ENCODE measurements around the gene PGM2L1.

PGM2L1 gene

DNA sequence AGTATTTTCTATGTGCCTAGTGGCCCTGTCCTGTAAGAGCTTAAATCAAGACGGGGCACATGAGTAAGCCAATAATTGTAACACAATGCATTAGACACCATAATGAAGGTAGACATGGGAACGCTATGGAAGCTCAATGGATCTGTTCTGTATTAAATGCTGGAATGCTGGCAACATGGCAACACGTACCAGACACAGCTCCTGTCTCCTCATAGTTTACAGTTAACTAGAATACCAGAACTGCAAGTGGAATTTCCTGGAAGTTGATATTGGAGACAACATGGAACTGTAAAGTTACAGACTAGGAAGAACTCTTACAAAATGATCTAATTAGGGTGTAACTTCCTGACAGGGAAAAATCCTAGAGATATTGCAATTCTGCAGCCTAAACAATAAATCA lies 99.2 kb downstream of the PGM2L1 start:
- TF ChIP-seq TAF1 (IDR thresholded peaks at IDR 0.05; ENCODE audit: low read depth), result no peak
- no peak for TF ChIP-seq EGR1 (IDR thresholded peaks at IDR 0.05)
- no peak for TF ChIP-seq YY1 (IDR thresholded peaks at IDR 0.05; ENCODE audit: low read depth)
- TF ChIP-seq EP300 (IDR thresholded peaks at IDR 0.05; ENCODE audit: borderline replicate concordance), result no peak
- TF ChIP-seq, protein P1, sequence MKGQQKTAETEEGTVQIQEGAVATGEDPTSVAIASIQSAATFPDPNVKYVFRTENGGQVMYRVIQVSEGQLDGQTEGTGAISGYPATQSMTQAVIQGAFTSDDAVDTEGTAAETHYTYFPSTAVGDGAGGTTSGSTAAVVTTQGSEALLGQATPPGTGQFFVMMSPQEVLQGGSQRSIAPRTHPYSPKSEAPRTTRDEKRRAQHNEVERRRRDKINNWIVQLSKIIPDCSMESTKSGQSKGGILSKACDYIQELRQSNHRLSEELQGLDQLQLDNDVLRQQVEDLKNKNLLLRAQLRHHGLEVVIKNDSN (IDR thresholded peaks at IDR 0.05), result no peak
- TF ChIP-seq, protein P2, sequence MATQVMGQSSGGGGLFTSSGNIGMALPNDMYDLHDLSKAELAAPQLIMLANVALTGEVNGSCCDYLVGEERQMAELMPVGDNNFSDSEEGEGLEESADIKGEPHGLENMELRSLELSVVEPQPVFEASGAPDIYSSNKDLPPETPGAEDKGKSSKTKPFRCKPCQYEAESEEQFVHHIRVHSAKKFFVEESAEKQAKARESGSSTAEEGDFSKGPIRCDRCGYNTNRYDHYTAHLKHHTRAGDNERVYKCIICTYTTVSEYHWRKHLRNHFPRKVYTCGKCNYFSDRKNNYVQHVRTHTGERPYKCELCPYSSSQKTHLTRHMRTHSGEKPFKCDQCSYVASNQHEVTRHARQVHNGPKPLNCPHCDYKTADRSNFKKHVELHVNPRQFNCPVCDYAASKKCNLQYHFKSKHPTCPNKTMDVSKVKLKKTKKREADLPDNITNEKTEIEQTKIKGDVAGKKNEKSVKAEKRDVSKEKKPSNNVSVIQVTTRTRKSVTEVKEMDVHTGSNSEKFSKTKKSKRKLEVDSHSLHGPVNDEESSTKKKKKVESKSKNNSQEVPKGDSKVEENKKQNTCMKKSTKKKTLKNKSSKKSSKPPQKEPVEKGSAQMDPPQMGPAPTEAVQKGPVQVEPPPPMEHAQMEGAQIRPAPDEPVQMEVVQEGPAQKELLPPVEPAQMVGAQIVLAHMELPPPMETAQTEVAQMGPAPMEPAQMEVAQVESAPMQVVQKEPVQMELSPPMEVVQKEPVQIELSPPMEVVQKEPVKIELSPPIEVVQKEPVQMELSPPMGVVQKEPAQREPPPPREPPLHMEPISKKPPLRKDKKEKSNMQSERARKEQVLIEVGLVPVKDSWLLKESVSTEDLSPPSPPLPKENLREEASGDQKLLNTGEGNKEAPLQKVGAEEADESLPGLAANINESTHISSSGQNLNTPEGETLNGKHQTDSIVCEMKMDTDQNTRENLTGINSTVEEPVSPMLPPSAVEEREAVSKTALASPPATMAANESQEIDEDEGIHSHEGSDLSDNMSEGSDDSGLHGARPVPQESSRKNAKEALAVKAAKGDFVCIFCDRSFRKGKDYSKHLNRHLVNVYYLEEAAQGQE (IDR thresholded peaks at IDR 0.05; ENCODE audit: low read depth), result no peak
- no peak for TF ChIP-seq RAD21 (IDR thresholded peaks at IDR 0.05; ENCODE audit: low read depth)
- TF ChIP-seq TCF12 (IDR thresholded peaks at IDR 0.05; ENCODE audit: low read depth), result no peak
- TF ChIP-seq CREB1 (IDR thresholded peaks at IDR 0.05; ENCODE audit: low read depth), result no peak
- TF ChIP-seq TEAD4 (IDR thresholded peaks at IDR 0.05), result no peak
- no peak for TF ChIP-seq CEBPB (IDR thresholded peaks at IDR 0.05)
- TF ChIP-seq ZBTB7A (IDR thresholded peaks at IDR 0.05; ENCODE audit: low read depth), result no peak
- TF ChIP-seq NFIC (IDR thresholded peaks at IDR 0.05), result no peak
- TF ChIP-seq FOXM1 (IDR thresholded peaks at IDR 0.05; ENCODE audit: borderline replicate concordance, low read depth), result no peak

DNA sequence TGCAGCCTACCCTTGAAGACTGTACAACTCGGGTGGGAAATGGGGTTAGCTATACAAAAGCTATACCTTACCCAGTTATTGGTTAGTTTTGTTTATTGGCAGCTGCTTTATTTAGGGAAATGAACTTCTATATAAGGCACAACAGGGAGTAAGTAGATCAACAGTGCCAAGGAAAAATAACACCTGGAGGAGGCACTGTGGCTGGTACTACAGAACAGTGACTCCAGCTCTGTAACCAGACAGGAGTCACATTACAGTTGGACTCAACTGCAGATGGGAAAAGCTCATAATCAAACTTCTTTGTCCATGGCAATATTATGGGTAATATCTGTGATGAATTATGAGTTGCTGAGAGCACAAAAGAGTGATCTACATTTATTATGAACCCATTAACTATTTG lies 100.7 kb downstream of the PGM2L1 start:
- TF ChIP-seq, protein P1 (IDR thresholded peaks at IDR 0.05), result no peak
- TF ChIP-seq RAD21 (IDR thresholded peaks at IDR 0.05; ENCODE audit: low read depth), result no peak

DNA sequence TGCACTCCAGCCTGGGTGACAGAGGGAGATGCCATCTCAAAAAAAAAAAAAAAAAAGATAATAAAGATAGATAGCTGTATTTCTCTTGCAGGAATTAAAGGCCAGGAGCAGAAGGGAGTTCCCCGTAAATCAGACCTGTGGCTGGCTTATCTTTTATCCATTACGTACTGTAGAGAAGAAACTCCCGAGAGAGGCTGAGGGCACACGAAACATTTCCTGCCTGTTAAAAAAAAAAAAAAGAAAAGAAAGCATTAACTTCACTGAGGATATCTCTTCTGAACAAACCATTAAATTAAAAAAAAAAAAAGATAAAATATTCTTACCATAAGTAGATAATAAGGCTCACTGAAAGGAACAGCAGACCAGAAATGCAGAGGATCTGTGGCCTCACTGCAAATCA lies 109.3 kb downstream of the PGM2L1 start:
- TF ChIP-seq EGR1 (IDR thresholded peaks at IDR 0.05) (no peak), TEAD4 (IDR thresholded peaks at IDR 0.05) (no peak), TAF1 (IDR thresholded peaks at IDR 0.05; ENCODE audit: low read depth) (no peak), NFIC (IDR thresholded peaks at IDR 0.05) (no peak), CREB1 (IDR thresholded peaks at IDR 0.05; ENCODE audit: low read depth) (no peak), RAD21 (IDR thresholded peaks at IDR 0.05; ENCODE audit: low read depth) (no peak), EP300 (IDR thresholded peaks at IDR 0.05; ENCODE audit: borderline replicate concordance) (no peak)
- TF ChIP-seq, protein P3, sequence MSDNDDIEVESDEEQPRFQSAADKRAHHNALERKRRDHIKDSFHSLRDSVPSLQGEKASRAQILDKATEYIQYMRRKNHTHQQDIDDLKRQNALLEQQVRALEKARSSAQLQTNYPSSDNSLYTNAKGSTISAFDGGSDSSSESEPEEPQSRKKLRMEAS (IDR thresholded peaks at IDR 0.05), result no peak
- TF ChIP-seq, protein P2 (IDR thresholded peaks at IDR 0.05; ENCODE audit: low read depth), result no peak
- TF ChIP-seq, protein P1 (IDR thresholded peaks at IDR 0.05), result no peak

DNA sequence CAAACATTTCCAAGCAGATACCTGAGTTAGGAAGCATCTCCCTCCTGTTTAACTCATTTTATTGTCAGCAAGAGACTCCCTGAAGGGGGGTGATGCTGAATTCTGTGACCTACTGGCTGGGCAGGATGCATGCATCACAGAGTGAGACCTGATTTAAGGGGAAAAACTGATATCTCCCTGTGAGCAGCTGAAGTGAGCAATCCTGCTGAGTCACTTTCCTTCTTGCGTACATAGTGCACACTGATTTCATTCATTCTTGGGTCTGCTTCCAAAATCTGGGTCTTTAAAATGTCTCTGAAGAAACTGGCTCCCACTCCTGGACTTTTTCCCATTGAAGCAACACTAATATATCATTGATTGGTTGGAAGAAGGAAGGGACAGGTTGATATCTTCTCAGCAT lies 110.1 kb downstream of the PGM2L1 start:
- no peak for TF ChIP-seq EP300 (IDR thresholded peaks at IDR 0.05; ENCODE audit: borderline replicate concordance)

DNA sequence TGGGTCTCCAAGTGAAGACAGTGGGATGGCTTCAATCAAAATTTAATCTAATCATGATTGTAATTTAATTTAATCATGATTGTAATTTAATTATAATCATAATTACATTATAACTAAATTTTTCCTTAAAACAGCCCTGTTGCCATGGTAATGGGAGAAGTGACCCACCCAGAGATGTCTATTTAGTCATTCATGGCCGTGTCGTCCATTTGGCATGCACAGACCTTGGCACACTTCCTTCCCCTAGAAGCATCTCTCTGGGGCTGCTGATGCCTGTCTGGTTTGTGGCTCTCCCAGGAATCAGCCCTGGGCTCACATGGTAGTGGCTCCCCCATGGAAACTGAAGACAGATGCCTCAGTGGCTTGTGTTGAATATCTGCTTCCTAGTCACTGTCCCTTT lies 113.8 kb downstream of the PGM2L1 start:
- TF ChIP-seq, protein P3 (IDR thresholded peaks at IDR 0.05), result no peak
- no peak for TF ChIP-seq TAF1 (IDR thresholded peaks at IDR 0.05; ENCODE audit: low read depth)
- no peak for TF ChIP-seq EGR1 (IDR thresholded peaks at IDR 0.05)
- TF ChIP-seq RAD21 (IDR thresholded peaks at IDR 0.05; ENCODE audit: low read depth), result no peak
- TF ChIP-seq TCF12 (IDR thresholded peaks at IDR 0.05; ENCODE audit: low read depth), result no peak
- TF ChIP-seq YY1 (IDR thresholded peaks at IDR 0.05; ENCODE audit: low read depth), result no peak
- TF ChIP-seq CEBPB (IDR thresholded peaks at IDR 0.05), result no peak
- TF ChIP-seq EP300 (IDR thresholded peaks at IDR 0.05; ENCODE audit: borderline replicate concordance), result no peak
- TF ChIP-seq NFIC (IDR thresholded peaks at IDR 0.05), result no peak
- TF ChIP-seq, protein P2 (IDR thresholded peaks at IDR 0.05; ENCODE audit: low read depth), result no peak
- no peak for TF ChIP-seq CREB1 (IDR thresholded peaks at IDR 0.05; ENCODE audit: low read depth)
- TF ChIP-seq FOXM1 (IDR thresholded peaks at IDR 0.05; ENCODE audit: borderline replicate concordance, low read depth), result no peak
- no peak for TF ChIP-seq ZBTB7A (IDR thresholded peaks at IDR 0.05; ENCODE audit: low read depth)
- no peak for TF ChIP-seq TEAD4 (IDR thresholded peaks at IDR 0.05)
- TF ChIP-seq, protein P1 (IDR thresholded peaks at IDR 0.05), result no peak
